Measurements from ENCODE around the gene CACTIN. TPM values are rescaled to one million over a fixed set of nuclear protein-coding genes. Genes with fewer than 3 reads are reported as not detected.

CACTIN gene
- total RNA-seq, 3 donors from 2014 or later (not counting 1 experiment from before 2014, with no cell fraction given), result 33.6 to 42.2 (median 40.8) TPM

DNA sequence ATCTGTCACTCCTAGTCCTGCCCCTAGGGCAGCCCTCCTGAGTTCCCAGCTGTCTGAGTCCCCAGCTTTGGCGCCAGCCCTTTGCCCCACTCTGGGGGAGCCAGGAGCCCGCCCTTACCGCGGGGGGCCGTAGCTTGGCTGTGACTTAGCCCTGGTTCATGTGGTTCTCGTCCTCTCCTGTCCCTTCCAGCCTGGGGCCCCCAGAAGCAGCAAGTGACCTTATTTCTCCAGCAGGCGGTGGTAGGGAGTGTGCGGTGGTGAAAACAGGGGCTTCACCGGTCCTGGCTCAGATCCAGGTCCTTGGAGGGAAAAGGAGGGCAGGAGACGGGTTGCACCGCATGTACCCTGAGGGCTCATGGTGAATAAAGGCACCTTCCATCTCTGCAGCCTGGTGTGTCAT, 33.4 kb downstream of the CACTIN start:
- Histone ChIP-seq H3K4me1 (ENCODE audit: control insufficient read depth, insufficient read depth, low read length) (no peaks in the 10 kb centered on the region), H3K36me3 (ENCODE audit: control insufficient read depth, insufficient read depth, low read length) (no peaks in the 10 kb centered on the region), H3K27ac (ENCODE audit: low read length) (no peak overlapping the region), H3K4me3 (ENCODE audit: low read length) (no peak overlapping the region), H3K9me3 (ENCODE audit: control insufficient read depth, insufficient read depth, low read length) (no peaks in the 10 kb centered on the region), H3K27me3 (ENCODE audit: control insufficient read depth, insufficient read depth, low read length) (no peaks in the 10 kb centered on the region)
- Mint-ChIP-seq H3K9me3 (no peaks in the 10 kb centered on the region), H3K27me3 (ENCODE audit: low read depth in 2 of 2) (no peaks in the 10 kb centered on the region), H3K36me3 (no peaks in the 10 kb centered on the region), H3K4me3 (no peak overlapping the region), H3K4me1 (no peaks in the 10 kb centered on the region), H3K27ac (no peak overlapping the region)
- intact Hi-C loops (cut with micrococcal nuclease), result no loop called here
- DNase-seq, result no peak
- no peak for ATAC-seq
- TF ChIP-seq CTCF (IDR thresholded peaks at IDR 0.05), result no peak
- 58% methylated on average over 11 of the region's 11 CpGs for WGBS (ENCODE audit: insufficient coverage)

DNA sequence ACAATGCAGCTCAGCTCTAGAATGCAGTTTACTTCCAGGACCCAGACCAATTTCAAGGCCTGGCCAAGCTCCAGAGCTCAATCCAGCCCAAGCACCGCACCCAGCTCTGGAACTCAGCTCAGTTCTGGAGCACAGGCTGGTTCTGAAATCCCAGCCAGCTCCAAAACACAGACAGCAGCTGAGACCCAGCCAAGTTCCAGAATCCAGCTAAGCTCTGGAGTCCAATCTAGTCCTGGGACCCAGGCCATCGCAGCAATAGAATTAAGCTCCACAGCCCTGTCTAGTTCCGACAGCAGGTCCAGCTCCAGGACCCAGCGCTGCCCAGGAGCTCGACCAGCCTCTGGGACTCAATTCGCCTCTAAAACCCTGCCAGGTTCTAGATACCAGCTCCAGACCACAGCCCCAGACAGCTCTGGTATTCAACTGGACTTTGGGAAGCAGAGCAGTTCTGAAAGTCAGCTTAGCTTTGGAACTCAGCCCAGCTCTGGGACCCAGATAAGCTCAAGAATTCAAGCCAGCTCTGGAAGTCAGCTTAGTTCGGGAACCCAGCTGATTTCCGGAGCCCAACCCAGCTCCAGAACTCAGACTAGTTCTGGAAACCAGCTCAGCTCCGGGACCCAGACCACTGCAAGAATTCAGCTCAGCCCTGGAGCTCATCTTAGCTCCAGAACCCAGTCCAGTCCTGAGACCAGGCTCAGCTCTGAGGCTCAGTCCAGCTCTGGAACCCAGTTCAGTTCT, 34.5 kb downstream of the CACTIN start:
- Mint-ChIP-seq H3K27ac (no peak overlapping the region), H3K27me3 (ENCODE audit: low read depth in 2 of 2) (no peaks in the 10 kb centered on the region), H3K36me3 (no peaks in the 10 kb centered on the region), H3K4me1 (no peaks in the 10 kb centered on the region), H3K4me3 (no peak overlapping the region), H3K9me3 (no peaks in the 10 kb centered on the region)
- no peak overlapping the region for H3K27ac ChIP-seq (ENCODE audit: low read length)
- H3K36me3 ChIP-seq (ENCODE audit: control insufficient read depth, insufficient read depth, low read length), result no peaks in the 10 kb centered on the region
- intact Hi-C loops (cut with micrococcal nuclease), result no loop called here
- TF ChIP-seq CTCF (IDR thresholded peaks at IDR 0.05), result no peak
- DNase-seq (no peak), ATAC-seq (no peak)
- no peak overlapping the region for H3K4me3 ChIP-seq (ENCODE audit: low read length)
- WGBS (ENCODE audit: insufficient coverage), result 93% methylated on average over 9 of the region's 9 CpGs
- no peaks in the 10 kb centered on the region for H3K9me3 ChIP-seq (ENCODE audit: control insufficient read depth, insufficient read depth, low read length)
- no peaks in the 10 kb centered on the region for H3K4me1 ChIP-seq (ENCODE audit: control insufficient read depth, insufficient read depth, low read length)
- H3K27me3 ChIP-seq (ENCODE audit: control insufficient read depth, insufficient read depth, low read length), result no peaks in the 10 kb centered on the region

- no peaks in the 10 kb centered on the region for H3K27me3 Mint-ChIP-seq (ENCODE audit: low read depth in 2 of 2)
- ATAC-seq, result no peak
Measured at GRCh38 chr19:3590991-3591659, 35.5 kb downstream of the CACTIN start.

More at GRCh38 chr19:3590991-3591659, 35.5 kb downstream of the CACTIN start:
- no peaks in the 10 kb centered on the region for H3K9me3 ChIP-seq (ENCODE audit: control insufficient read depth, insufficient read depth, low read length)
- 93% methylated on average over 8 of the region's 8 CpGs for WGBS (ENCODE audit: insufficient coverage)
- no peaks in the 10 kb centered on the region for H3K27me3 ChIP-seq (ENCODE audit: control insufficient read depth, insufficient read depth, low read length)
- H3K36me3 ChIP-seq (ENCODE audit: control insufficient read depth, insufficient read depth, low read length), result no peaks in the 10 kb centered on the region
- H3K27ac ChIP-seq (ENCODE audit: low read length), result no peak overlapping the region
- intact Hi-C loops (cut with micrococcal nuclease), result no loop called here
- Mint-ChIP-seq H3K9me3 (no peaks in the 10 kb centered on the region), H3K4me3 (no peak overlapping the region), H3K4me1 (no peaks in the 10 kb centered on the region), H3K36me3 (no peaks in the 10 kb centered on the region), H3K27ac (no peak overlapping the region)
- peaks cover 3% of the 10 kb centered on the region for H3K4me1 ChIP-seq (ENCODE audit: control insufficient read depth, insufficient read depth, low read length)
- no peak overlapping the region for H3K4me3 ChIP-seq (ENCODE audit: low read length)
- DNase-seq, result no peak
- TF ChIP-seq CTCF (IDR thresholded peaks at IDR 0.05), result no peak

Data from natural killer cell (primary cell).